OCI-LY7 (cell line): ENCODE measurements around the gene MACROD2.

ENCODE experiments used
- EZH2phosphoT487 ChIP-seq: fragments of 200-600 bp; sonication (generic); IDR thresholded peaks from 2 replicates; pipeline ENCODE4 v1.6.1; 2018; ENCODE audit warnings: low read depth, borderline replicate concordance, mild to moderate bottlenecking, mixed run types, antibody characterized with exemption, low read length, moderate library complexity, mixed read lengths
- TF ChIP-seq, protein P1 (sequence below): fragments of 200-600 bp; sonication (generic); conservative IDR thresholded peaks from 2 replicates; pipeline ENCODE4 v1.5.1; 2014; ENCODE audit warnings: mild to moderate bottlenecking, antibody characterized with exemption, low read length, moderate library complexity, mixed read lengths

DNA sequence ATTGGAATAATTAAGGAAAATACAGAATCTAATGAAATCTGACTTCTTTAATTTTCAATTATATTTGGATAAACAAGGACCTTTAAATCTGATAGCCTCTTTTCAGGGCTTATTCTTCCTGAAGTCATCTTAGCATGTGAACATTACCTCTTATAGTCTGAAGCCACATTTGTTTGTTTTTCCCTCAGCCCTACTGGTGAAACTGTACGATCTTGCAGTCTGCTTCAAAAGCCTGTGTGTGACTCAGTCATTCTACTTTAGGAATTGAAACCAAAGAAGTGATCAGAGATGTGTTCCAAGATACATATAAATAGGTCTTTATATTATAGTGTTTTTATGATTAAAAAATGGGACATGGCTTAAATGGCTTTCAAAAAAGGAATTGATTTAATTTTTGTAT lies 67.5 kb downstream of the MACROD2 start:
- TF ChIP-seq, protein P1, sequence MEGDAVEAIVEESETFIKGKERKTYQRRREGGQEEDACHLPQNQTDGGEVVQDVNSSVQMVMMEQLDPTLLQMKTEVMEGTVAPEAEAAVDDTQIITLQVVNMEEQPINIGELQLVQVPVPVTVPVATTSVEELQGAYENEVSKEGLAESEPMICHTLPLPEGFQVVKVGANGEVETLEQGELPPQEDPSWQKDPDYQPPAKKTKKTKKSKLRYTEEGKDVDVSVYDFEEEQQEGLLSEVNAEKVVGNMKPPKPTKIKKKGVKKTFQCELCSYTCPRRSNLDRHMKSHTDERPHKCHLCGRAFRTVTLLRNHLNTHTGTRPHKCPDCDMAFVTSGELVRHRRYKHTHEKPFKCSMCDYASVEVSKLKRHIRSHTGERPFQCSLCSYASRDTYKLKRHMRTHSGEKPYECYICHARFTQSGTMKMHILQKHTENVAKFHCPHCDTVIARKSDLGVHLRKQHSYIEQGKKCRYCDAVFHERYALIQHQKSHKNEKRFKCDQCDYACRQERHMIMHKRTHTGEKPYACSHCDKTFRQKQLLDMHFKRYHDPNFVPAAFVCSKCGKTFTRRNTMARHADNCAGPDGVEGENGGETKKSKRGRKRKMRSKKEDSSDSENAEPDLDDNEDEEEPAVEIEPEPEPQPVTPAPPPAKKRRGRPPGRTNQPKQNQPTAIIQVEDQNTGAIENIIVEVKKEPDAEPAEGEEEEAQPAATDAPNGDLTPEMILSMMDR, result no peak
- no peak for TF ChIP-seq EZH2phosphoT487
